Small intestine (tissue), 7 donors: ENCODE results near the gene RAD51B. TPM values are rescaled to one million over a fixed set of nuclear protein-coding genes. Genes with fewer than 3 reads are reported as not detected.
A peak's percentile ranks its signal among the peaks of the same experiment; 100 is the strongest.

ENCODE experiments used
- DNase-seq, 2 donors: peaks; one replicate each; pipeline versions ENCODE4 v3.0.0 to v3.0.0-alpha.2; 2013
- FAIRE-seq: peaks from 2 replicates; lab custom pipeline; 2012; peaks lifted over from hg19 to GRCh38; lab: Jason Lieb, UNC
- H3K27ac ChIP-seq, 3 donors: one replicate each; pipeline ENCODE4 v1.5.1; 2013; ENCODE audit warnings: low read length in 2 of 3, mild to moderate bottlenecking in 2 of 3, control low read depth in 1 of 3, inconsistent platforms in 1 of 3, low read depth in 1 of 3, moderate library complexity in 1 of 3
- H3K27me3 ChIP-seq, 3 donors: one replicate each; pipeline ENCODE4 v1.6.1; 2013; ENCODE audit warnings: low read length in 3 of 3, inconsistent platforms in 1 of 3; ENCODE audit not compliant: control insufficient read depth in 3 of 3, insufficient read depth in 3 of 3
- H3K36me3 ChIP-seq, 3 donors: one replicate each; pipeline ENCODE4 v1.6.1; 2013; ENCODE audit warnings: low read length in 3 of 3, inconsistent platforms in 1 of 3, low read depth in 1 of 3, mild to moderate bottlenecking in 1 of 3, moderate library complexity in 1 of 3; ENCODE audit not compliant: control insufficient read depth in 3 of 3, insufficient read depth in 2 of 3
- H3K4me1 ChIP-seq, 3 donors: one replicate each; pipeline ENCODE4 v1.6.1; 2013; ENCODE audit warnings: low read length in 2 of 3, inconsistent platforms in 1 of 3, low read depth in 1 of 3, mild to moderate bottlenecking in 1 of 3, moderate library complexity in 1 of 3; ENCODE audit not compliant: control insufficient read depth in 3 of 3, insufficient read depth in 2 of 3
- H3K4me3 ChIP-seq, 3 donors: one replicate each; pipeline ENCODE4 v1.5.1; 2013; ENCODE audit warnings: low read length in 3 of 3, control low read depth in 1 of 3, inconsistent platforms in 1 of 3, low read depth in 1 of 3, mild to moderate bottlenecking in 1 of 3, moderate library complexity in 1 of 3
- H3K9me3 ChIP-seq, 2 donors: one replicate each; pipeline ENCODE4 v1.6.1; 2013; ENCODE audit warnings: low read depth in 1 of 2, low read length in 1 of 2; ENCODE audit not compliant: control insufficient read depth in 2 of 2, insufficient read depth in 1 of 2
- WGBS, 3 donors: extraction: QIAGEN DNeasy Blood & Tissue Kit; methylation state at CpG; one replicate each; pipeline ENCODE4 v1.1.7; 2013; 5-methylcytosine and 5-hydroxymethylcytosine counted together
- polyA plus RNA-seq, 4 donors: library from polyadenylated mRNA; stranded (reverse) in 3 of 4; unstranded in 1 of 4; fragments of 200-250 nt in 3 of 4; fragments of 120-200 nt in 1 of 4; gene quantifications; one replicate each; pipeline versions ENCODE4 v1.2.1 to v1.2.3, GENCODE V29; 2013
- donor health status: healthy with polysubstance abuse.
- donor health status: control.
- donor health status: control.
- donor health status: Bipolar disorder and iron deficiency.
- donor health status: healthy.

The RAD51B gene
- polyA plus RNA-seq, 4 donors = 1.1 to 9.0 (median 4.1) TPM

DNA sequence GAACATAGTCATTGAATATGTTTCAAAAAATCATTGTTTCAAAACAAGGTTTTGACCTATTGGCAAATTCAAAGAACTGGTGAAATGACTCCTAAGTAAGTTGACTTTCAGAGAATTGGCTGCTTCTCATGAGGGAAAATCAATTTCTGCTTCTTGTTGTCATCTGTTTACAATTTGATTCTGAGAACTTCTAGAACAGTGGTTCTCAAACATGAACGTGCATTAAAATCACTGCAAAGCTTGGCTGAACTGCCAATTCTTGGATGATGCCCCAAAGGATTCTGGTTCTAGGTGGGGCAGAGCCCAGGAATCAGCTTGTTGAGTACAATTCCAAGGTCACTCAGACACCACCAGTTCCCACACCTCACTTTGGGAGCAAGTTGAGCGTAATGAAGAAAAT is 889.4 kb downstream of the RAD51B start:
- WGBS, 3 donors = 76 to 92% (median 79%) methylated on average over 2 of the region's 2 CpGs
- DNase-seq (no peak), FAIRE-seq (no peak)
- no peaks in the 10 kb centered on the region for H3K36me3 ChIP-seq
- H3K4me1 ChIP-seq = peaks cover 3 to 16% (median 6%) of the 10 kb centered on the region in 3 donors
- H3K9me3 ChIP-seq = no peaks in the 10 kb centered on the region
- no peak overlapping the region for H3K27ac ChIP-seq
- H3K4me3 ChIP-seq = no peak overlapping the region
- no peaks in the 10 kb centered on the region for H3K27me3 ChIP-seq

GRCh38 chr14:68710776-68711175 is 891.2 kb downstream of the RAD51B start:
- no peaks in the 10 kb centered on the region for H3K9me3 ChIP-seq
- H3K27ac ChIP-seq = no peak overlapping the region
- DNase-seq (no peak), FAIRE-seq (no peak)
- WGBS, 3 donors = 94 to 98% (median 96%) methylated on average over 6 of the region's 6 CpGs
- no peaks in the 10 kb centered on the region for H3K36me3 ChIP-seq
- peaks cover 0 to 8% (median 6%) of the 10 kb centered on the region in 3 donors for H3K4me1 ChIP-seq
- no peaks in the 10 kb centered on the region for H3K27me3 ChIP-seq
- H3K4me3 ChIP-seq = no peak overlapping the region

DNA sequence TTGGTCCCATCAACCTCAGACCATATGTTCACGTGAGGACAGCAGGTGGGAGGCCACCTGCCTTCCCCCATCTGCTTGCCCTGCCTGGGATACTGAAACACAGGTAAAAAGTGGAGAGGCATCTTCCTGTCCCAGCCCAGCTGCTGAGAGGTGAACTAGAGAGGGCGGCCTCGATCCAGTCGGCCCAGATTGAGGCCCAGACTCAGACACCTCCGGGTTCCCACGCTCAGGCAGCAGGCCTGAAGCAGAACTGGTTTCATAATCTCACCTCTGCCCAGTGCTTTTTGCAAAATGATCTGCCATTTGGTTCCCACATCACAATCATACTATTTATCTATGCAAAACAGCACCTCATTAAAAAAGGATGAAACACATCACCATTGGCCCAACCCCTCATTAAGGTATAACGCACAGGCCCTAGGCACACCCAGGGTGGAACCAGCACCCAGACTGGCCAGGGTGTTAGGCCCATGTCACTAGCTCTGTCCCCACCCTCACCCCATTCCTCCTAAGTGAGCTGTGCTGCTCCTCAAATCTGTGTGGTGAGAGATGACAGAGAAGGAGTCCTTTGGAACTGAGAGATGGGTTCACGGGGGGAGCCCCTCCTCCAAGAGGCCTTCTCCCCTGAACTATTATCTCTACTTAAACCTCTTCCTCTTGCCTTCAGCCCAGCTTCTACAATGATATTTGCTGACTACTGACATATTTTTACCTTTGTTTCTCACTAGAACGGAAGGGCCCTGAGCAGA is 892.2 kb downstream of the RAD51B start:
- no peak for DNase-seq
- FAIRE-seq = no peak
- Histone ChIP-seq H3K36me3 (no peaks in the 10 kb centered on the region), H3K27me3 (no peaks in the 10 kb centered on the region), H3K9me3 (no peaks in the 10 kb centered on the region), H3K4me1 (peaks cover 0 to 8% (median 2%) of the 10 kb centered on the region in 3 donors), H3K4me3 (no peak overlapping the region), H3K27ac (peak overlapping the region in 1 of 3 donors; percentile 9)
- 61 to 72% (median 68%) methylated on average over 9 of the region's 9 CpGs for WGBS, 3 donors

- WGBS, 3 donors = 94 to 96% (median 94%) methylated on average over 15 of the region's 15 CpGs
- Histone ChIP-seq H3K27me3 (no peaks in the 10 kb centered on the region), H3K27ac (no peak overlapping the region), H3K4me1 (peaks cover 0 to 9% (median 2%) of the 10 kb centered on the region in 3 donors), H3K9me3 (no peaks in the 10 kb centered on the region), H3K36me3 (no peaks in the 10 kb centered on the region), H3K4me3 (no peak overlapping the region)
- DNase-seq (no peak), FAIRE-seq (no peak)
Measured at GRCh38 chr14:68712703-68713370, 893.3 kb downstream of the RAD51B start.

- 71 to 93% (median 93%) methylated on average over 7 of the region's 7 CpGs for WGBS, 3 donors
- Histone ChIP-seq H3K27ac (no peak overlapping the region), H3K27me3 (no peaks in the 10 kb centered on the region)
Measured at GRCh38 chr14:68713782-68714181, 894.2 kb downstream of the RAD51B start.

GRCh38 chr14:68714991-68715924 is 895.7 kb downstream of the RAD51B start:
- Histone ChIP-seq H3K27me3 (no peaks in the 10 kb centered on the region), H3K4me3 (no peak overlapping the region), H3K36me3 (no peaks in the 10 kb centered on the region), H3K27ac (no peak overlapping the region), H3K9me3 (no peaks in the 10 kb centered on the region), H3K4me1 (peaks cover 0 to 9% (median 2%) of the 10 kb centered on the region in 3 donors)
- FAIRE-seq (no peak), DNase-seq (no peak)
- WGBS, 3 donors = 88 to 94% (median 89%) methylated on average over 7 of the region's 7 CpGs

More at GRCh38 chr14:68713782-68714181, 894.2 kb downstream of the RAD51B start:
- Histone ChIP-seq H3K4me3 (no peak overlapping the region), H3K36me3 (no peaks in the 10 kb centered on the region), H3K4me1 (peaks cover 0 to 9% (median 2%) of the 10 kb centered on the region in 3 donors), H3K9me3 (no peaks in the 10 kb centered on the region)
- FAIRE-seq (no peak), DNase-seq (no peak)

DNA sequence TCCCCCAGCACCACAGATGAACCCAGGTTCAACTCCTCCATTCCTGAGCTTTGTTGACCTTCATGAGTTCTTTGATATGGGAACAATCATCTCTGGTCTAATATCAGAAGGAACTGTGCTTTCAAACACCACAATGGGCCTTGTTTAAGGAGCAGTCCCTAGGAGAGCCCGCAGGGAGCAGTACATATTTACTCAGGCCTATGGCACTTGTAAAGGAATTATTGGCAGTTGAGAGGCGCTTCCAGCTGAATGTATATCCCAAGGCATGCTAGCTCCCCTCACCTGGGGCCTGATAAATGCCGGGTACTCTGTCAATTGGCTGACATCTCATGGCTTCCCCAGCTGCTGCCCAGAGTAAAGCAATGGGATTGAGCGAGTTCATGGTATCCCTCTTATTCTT is 897.1 kb downstream of the RAD51B start:
- DNase-seq = peak; percentile 56 to 78

More for the DNA sequence above, 897.1 kb downstream of the RAD51B start:
- peaks cover 0 to 9% (median 8%) of the 10 kb centered on the region in 3 donors for H3K4me1 ChIP-seq
- 59 to 78% (median 65%) methylated on average over 4 of the region's 4 CpGs for WGBS, 3 donors
- no peak overlapping the region for H3K4me3 ChIP-seq
- no peaks in the 10 kb centered on the region for H3K36me3 ChIP-seq
- H3K27me3 ChIP-seq = no peaks in the 10 kb centered on the region
- H3K27ac ChIP-seq = peak overlapping the region in 1 of 3 donors; percentile 18
- peaks cover 0 to 3% of the 10 kb centered on the region in 2 donors for H3K9me3 ChIP-seq
- no peak for FAIRE-seq
